Measurements from ENCODE around the gene SMAD6. TPM values are rescaled to one million over a fixed set of nuclear protein-coding genes. Genes with fewer than 3 reads are reported as not detected.

SMAD6 gene
- total and polyA plus RNA-seq, 7 donors: 0.52 to 5.5 (median 3.0) TPM

- Histone ChIP-seq H3K9me3 (no peaks in the 10 kb centered on the region), H3K27me3 (ENCODE audit: insufficient read depth in 3 of 3, low read length in 2 of 3) (peaks cover 0 to 3% (median 0%) of the 10 kb centered on the region in 3 donors), H3K4me1 (no peaks in the 10 kb centered on the region), H3K27ac (no peak overlapping the region), H3K36me3 (ENCODE audit: insufficient read depth in 1 of 2, low read depth in 1 of 2) (no peaks in the 10 kb centered on the region), H3K4me3 (no peak overlapping the region)
- no peak for ATAC-seq
- no peak for DNase-seq
- TF ChIP-seq, protein P1, sequence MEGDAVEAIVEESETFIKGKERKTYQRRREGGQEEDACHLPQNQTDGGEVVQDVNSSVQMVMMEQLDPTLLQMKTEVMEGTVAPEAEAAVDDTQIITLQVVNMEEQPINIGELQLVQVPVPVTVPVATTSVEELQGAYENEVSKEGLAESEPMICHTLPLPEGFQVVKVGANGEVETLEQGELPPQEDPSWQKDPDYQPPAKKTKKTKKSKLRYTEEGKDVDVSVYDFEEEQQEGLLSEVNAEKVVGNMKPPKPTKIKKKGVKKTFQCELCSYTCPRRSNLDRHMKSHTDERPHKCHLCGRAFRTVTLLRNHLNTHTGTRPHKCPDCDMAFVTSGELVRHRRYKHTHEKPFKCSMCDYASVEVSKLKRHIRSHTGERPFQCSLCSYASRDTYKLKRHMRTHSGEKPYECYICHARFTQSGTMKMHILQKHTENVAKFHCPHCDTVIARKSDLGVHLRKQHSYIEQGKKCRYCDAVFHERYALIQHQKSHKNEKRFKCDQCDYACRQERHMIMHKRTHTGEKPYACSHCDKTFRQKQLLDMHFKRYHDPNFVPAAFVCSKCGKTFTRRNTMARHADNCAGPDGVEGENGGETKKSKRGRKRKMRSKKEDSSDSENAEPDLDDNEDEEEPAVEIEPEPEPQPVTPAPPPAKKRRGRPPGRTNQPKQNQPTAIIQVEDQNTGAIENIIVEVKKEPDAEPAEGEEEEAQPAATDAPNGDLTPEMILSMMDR (IDR thresholded peaks at IDR 0.05): no peak
- intact Hi-C loops (cut with DNase I): no loop called here
- WGBS, 3 donors: 62 to 71% (median 65%) methylated on average over 1 of the region's 1 CpG
Measured at GRCh38 chr15:66675446-66675845, 26.6 kb upstream of the SMAD6 start.

GRCh38 chr15:66677336-66677735 lies 24.7 kb upstream of the SMAD6 start:
- H3K4me1 ChIP-seq: no peaks in the 10 kb centered on the region
- intact Hi-C loops (cut with DNase I): no loop called here
- H3K27me3 ChIP-seq (ENCODE audit: insufficient read depth in 3 of 3, low read length in 2 of 3): peaks cover 0 to 3% (median 0%) of the 10 kb centered on the region in 3 donors
- DNase-seq (no peak), ATAC-seq (no peak)
- H3K27ac ChIP-seq: no peak overlapping the region
- H3K4me3 ChIP-seq: no peak overlapping the region
- whole genome bisulfite sequencing, 3 donors: 98 to 100% (median 100%) methylated on average over 1 of the region's 1 CpG
- no peaks in the 10 kb centered on the region for H3K9me3 ChIP-seq
- TF ChIP-seq, protein P1 (IDR thresholded peaks at IDR 0.05): no peak
- H3K36me3 ChIP-seq (ENCODE audit: insufficient read depth in 1 of 2, low read depth in 1 of 2): no peaks in the 10 kb centered on the region

DNA sequence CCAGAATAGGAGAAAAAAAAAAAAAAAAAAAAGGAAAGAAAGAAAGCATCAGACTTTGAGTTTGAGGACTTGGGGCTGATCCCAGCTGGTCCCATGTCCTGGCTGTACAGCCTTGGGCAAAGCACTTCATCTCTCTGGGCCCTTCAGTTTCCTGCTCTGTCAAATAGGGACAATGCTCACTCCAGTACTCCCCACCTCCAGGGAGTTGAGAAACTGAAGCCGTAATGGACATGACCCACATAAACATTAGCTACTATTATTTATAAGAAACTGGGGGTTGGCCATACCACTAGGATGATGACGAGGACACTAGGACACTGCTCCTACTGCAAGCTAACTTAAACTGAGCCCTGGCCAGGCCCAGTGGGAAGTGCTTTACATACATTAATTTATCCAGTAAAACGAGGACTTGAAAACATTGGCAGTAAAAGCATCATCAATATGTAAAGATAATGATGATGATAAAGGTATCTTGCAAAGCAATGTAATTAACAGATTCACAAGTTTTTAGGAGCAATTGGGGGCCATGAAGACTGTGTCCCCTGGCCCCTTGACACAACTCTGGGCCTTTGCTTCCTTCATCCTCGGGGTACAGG lies 22.9 kb upstream of the SMAD6 start:
- ATAC-seq: no peak

GRCh38 chr15:66679657-66680108 lies 22.4 kb upstream of the SMAD6 start:
- 81 to 87% (median 85%) methylated on average over 8 to 10 of the region's 10 CpGs for WGBS, 3 donors
- Histone ChIP-seq H3K27me3 (ENCODE audit: insufficient read depth in 3 of 3, low read length in 2 of 3) (no peaks in the 10 kb centered on the region), H3K36me3 (ENCODE audit: insufficient read depth in 1 of 2, low read depth in 1 of 2) (no peaks in the 10 kb centered on the region), H3K9me3 (no peaks in the 10 kb centered on the region), H3K4me3 (no peak overlapping the region), H3K4me1 (no peaks in the 10 kb centered on the region), H3K27ac (no peak overlapping the region)
- intact Hi-C loops (cut with DNase I): no loop called here
- no peak for ATAC-seq
- TF ChIP-seq, protein P1 (IDR thresholded peaks at IDR 0.05): no peak
- DNase-seq: no peak

More for the DNA sequence above, 22.9 kb upstream of the SMAD6 start:
- Histone ChIP-seq H3K36me3 (ENCODE audit: insufficient read depth in 1 of 2, low read depth in 1 of 2) (no peaks in the 10 kb centered on the region), H3K27ac (no peak overlapping the region), H3K4me1 (no peaks in the 10 kb centered on the region), H3K9me3 (no peaks in the 10 kb centered on the region), H3K4me3 (no peak overlapping the region), H3K27me3 (ENCODE audit: insufficient read depth in 3 of 3, low read length in 2 of 3) (no peaks in the 10 kb centered on the region)
- TF ChIP-seq, protein P1 (IDR thresholded peaks at IDR 0.05): no peak
- 73 to 75% (median 73%) methylated on average over 4 of the region's 4 CpGs for WGBS, 3 donors
- no peak for DNase-seq
- intact Hi-C loops (cut with DNase I): no loop called here

DNA sequence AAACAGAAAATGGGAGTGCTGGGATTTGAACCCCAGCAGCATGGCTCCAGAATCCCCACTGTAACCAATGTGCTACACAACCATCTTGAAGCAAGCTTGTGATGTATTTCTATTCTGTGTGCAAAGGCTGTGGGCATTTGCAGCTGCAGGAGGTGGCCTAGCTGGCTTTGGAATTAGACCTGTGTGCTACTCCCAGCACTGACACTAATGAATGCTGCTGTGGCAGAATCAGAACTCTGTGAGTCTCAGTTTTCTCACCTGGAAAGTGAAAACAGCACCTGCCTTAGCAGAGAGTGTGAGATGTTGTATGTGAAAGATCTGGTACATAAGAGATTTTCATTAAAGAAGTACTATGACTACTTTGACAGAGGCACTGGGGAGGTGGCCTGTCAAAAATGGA lies 21.5 kb upstream of the SMAD6 start:
- Histone ChIP-seq H3K27ac (no peak overlapping the region), H3K27me3 (ENCODE audit: insufficient read depth in 3 of 3, low read length in 2 of 3) (no peaks in the 10 kb centered on the region), H3K4me1 (no peaks in the 10 kb centered on the region), H3K36me3 (ENCODE audit: insufficient read depth in 1 of 2, low read depth in 1 of 2) (no peaks in the 10 kb centered on the region), H3K9me3 (no peaks in the 10 kb centered on the region), H3K4me3 (no peak overlapping the region)
- ATAC-seq (no peak), DNase-seq (no peak)
- intact Hi-C loops (cut with DNase I): no loop called here
- TF ChIP-seq, protein P1 (IDR thresholded peaks at IDR 0.05): no peak

Data from psoas muscle (tissue), 8 donors.